ENCODE data around the gene TMEM131L.
A peak's percentile ranks its signal among the peaks of the same experiment; 100 is the strongest.

TMEM131L gene

GRCh38 chr4:153521478-153521877 lies 55.3 kb downstream of the TMEM131L start:
- no peak for DNase-seq (ENCODE audit: low read depth in 4 of 4, low spot score in 1 of 4)

GRCh38 chr4:153521999-153522801 lies 56.0 kb downstream of the TMEM131L start:
- DNase-seq (ENCODE audit: low read depth in 4 of 4, low spot score in 1 of 4), result peak in 1 of 4 experiments; percentile 36

GRCh38 chr4:153522802-153523094 lies 56.6 kb downstream of the TMEM131L start:
- DNase-seq (ENCODE audit: low read depth in 4 of 4, low spot score in 1 of 4), result peak in 1 of 4 experiments; percentile 37

- no peak for DNase-seq (ENCODE audit: low read depth in 4 of 4, low spot score in 1 of 4)
Observed at GRCh38 chr4:153523164-153523796, 57.1 kb downstream of the TMEM131L start.

GRCh38 chr4:153523941-153524386 lies 57.8 kb downstream of the TMEM131L start:
- no peak for DNase-seq (ENCODE audit: low read depth in 4 of 4, low spot score in 1 of 4)

GRCh38 chr4:153524682-153525081 lies 58.5 kb downstream of the TMEM131L start:
- DNase-seq (ENCODE audit: low read depth in 4 of 4, low spot score in 1 of 4), result no peak

GRCh38 chr4:153527690-153528089 lies 61.5 kb downstream of the TMEM131L start:
- no peak for DNase-seq (ENCODE audit: low read depth in 4 of 4, low spot score in 1 of 4)

GRCh38 chr4:153528705-153529485 lies 62.7 kb downstream of the TMEM131L start:
- DNase-seq (ENCODE audit: low read depth in 4 of 4, low spot score in 1 of 4), result no peak

GRCh38 chr4:153529646-153530045 lies 63.5 kb downstream of the TMEM131L start:
- no peak for DNase-seq (ENCODE audit: low read depth in 4 of 4, low spot score in 1 of 4)

GRCh38 chr4:153530284-153530999 lies 64.3 kb downstream of the TMEM131L start:
- DNase-seq (ENCODE audit: low read depth in 4 of 4, low spot score in 1 of 4), result peak in 1 of 4 experiments; percentile 28

- DNase-seq (ENCODE audit: low read depth in 4 of 4, low spot score in 1 of 4), result no peak
Observed at GRCh38 chr4:153531000-153531358, 64.8 kb downstream of the TMEM131L start.

GRCh38 chr4:153531976-153532626 lies 65.9 kb downstream of the TMEM131L start:
- no peak for DNase-seq (ENCODE audit: low read depth in 4 of 4, low spot score in 1 of 4)

- no peak for DNase-seq (ENCODE audit: low read depth in 4 of 4, low spot score in 1 of 4)
Observed at GRCh38 chr4:153532636-153533035, 66.5 kb downstream of the TMEM131L start.

- DNase-seq (ENCODE audit: low read depth in 4 of 4, low spot score in 1 of 4), result no peak
Observed at GRCh38 chr4:153533387-153533786, 67.2 kb downstream of the TMEM131L start.

GRCh38 chr4:153534792-153535629 lies 68.9 kb downstream of the TMEM131L start:
- no peak for DNase-seq (ENCODE audit: low read depth in 4 of 4, low spot score in 1 of 4)

GRCh38 chr4:153535772-153536513 lies 69.8 kb downstream of the TMEM131L start:
- no peak for DNase-seq (ENCODE audit: low read depth in 4 of 4, low spot score in 1 of 4)

GRCh38 chr4:153537493-153537960 lies 71.4 kb downstream of the TMEM131L start:
- DNase-seq (ENCODE audit: low read depth in 4 of 4, low spot score in 1 of 4), result no peak

- no peak for DNase-seq (ENCODE audit: low read depth in 4 of 4, low spot score in 1 of 4)
Observed at GRCh38 chr4:153538487-153539357, 72.6 kb downstream of the TMEM131L start.

All from stimulated activated CD4-positive, alpha-beta T cell treated with anti-CD3 and anti-CD28 coated beads, Interleukin-1b, Interleukin-23, amount 100 ng/mL, for 24 hours (primary cell).